Trophoblast cell (in vitro differentiated cells and primary cell): ENCODE data around the gene IQGAP1.

Source experiments
- DNase-seq, 2 donors: peaks; one replicate each; pipeline ENCODE4 v3.0.0-alpha.2; 2016
- H2AFZ ChIP-seq: 2 replicates; pipeline ENCODE4 v1.6.1; 2013; ENCODE audit warnings: low read length, moderate library complexity, mild to moderate bottlenecking; ENCODE audit not compliant: insufficient read depth, poor library complexity
- H2AK5ac ChIP-seq: 2 replicates; pipeline ENCODE4 v1.6.1; 2013; ENCODE audit warnings: mild to moderate bottlenecking, low read length
- H2BK120ac ChIP-seq: 2 replicates; pipeline ENCODE4 v1.6.1; 2013; ENCODE audit warnings: low read length, mild to moderate bottlenecking, moderate library complexity; ENCODE audit not compliant: insufficient read depth, poor library complexity
- H2BK12ac ChIP-seq: 2 replicates; pipeline ENCODE4 v1.6.1; 2013; ENCODE audit warnings: mild to moderate bottlenecking, low read length, moderate library complexity
- H2BK5ac ChIP-seq: 2 replicates; pipeline ENCODE4 v1.6.1; 2013; ENCODE audit warnings: low read length, low read depth, moderate library complexity, mild to moderate bottlenecking; ENCODE audit not compliant: poor library complexity
- H3K14ac ChIP-seq: 2 replicates; pipeline ENCODE4 v1.6.1; 2013; ENCODE audit warnings: mild to moderate bottlenecking, low read length
- H3K18ac ChIP-seq: 2 replicates; pipeline ENCODE4 v1.6.1; 2013; ENCODE audit warnings: mild to moderate bottlenecking, low read length
- H3K23ac ChIP-seq: 2 replicates; pipeline ENCODE4 v1.6.1; 2013; ENCODE audit warnings: low read length
- H3K27ac ChIP-seq: 2 replicates; pipeline ENCODE4 v1.5.1; 2013; ENCODE audit warnings: low read depth, mild to moderate bottlenecking, inconsistent platforms, low read length, moderate library complexity
- H3K27me3 ChIP-seq: 2 replicates; pipeline ENCODE4 v1.6.1; 2013; ENCODE audit warnings: inconsistent platforms, mild to moderate bottlenecking, low read length, moderate library complexity; ENCODE audit not compliant: insufficient read depth
- H3K36me3 ChIP-seq, 2 experiments: 1 replicate in 1 of 2; 2 replicates in 1 of 2; pipeline ENCODE4 v1.6.1; 2013; ENCODE audit warnings: low read length in 2 of 2, mild to moderate bottlenecking in 2 of 2, moderate library complexity in 1 of 2; ENCODE audit not compliant: insufficient read depth in 2 of 2, control insufficient read depth in 1 of 2
- H3K4ac ChIP-seq: 2 replicates; pipeline ENCODE4 v1.6.1; 2013; ENCODE audit warnings: low read depth, mild to moderate bottlenecking, low read length, moderate library complexity
- H3K4me1 ChIP-seq, 2 experiments: 1 replicate in 1 of 2; 2 replicates in 1 of 2; pipeline ENCODE4 v1.6.1; 2013; ENCODE audit warnings: low read length in 2 of 2, mild to moderate bottlenecking in 2 of 2, moderate library complexity in 1 of 2; ENCODE audit not compliant: insufficient read depth in 2 of 2, control insufficient read depth in 1 of 2
- H3K4me2 ChIP-seq: 2 replicates; pipeline ENCODE4 v1.6.1; 2013; ENCODE audit warnings: inconsistent platforms, mild to moderate bottlenecking, low read length, moderate library complexity
- H3K4me3 ChIP-seq: 2 replicates; pipeline ENCODE4 v1.5.1; 2013; ENCODE audit warnings: mild to moderate bottlenecking, low read depth, low read length, inconsistent platforms
- H3K79me1 ChIP-seq: one replicate; pipeline ENCODE4 v1.6.1; 2013; ENCODE audit warnings: low read length
- H3K79me2 ChIP-seq: 2 replicates; pipeline ENCODE4 v1.6.1; 2013; ENCODE audit warnings: low read length, mild to moderate bottlenecking; ENCODE audit not compliant: control insufficient read depth, insufficient read depth, poor library complexity
- H3K9ac ChIP-seq: 2 replicates; pipeline ENCODE4 v1.6.1; 2013; ENCODE audit warnings: mild to moderate bottlenecking, low read length
- H3K9me3 ChIP-seq: 2 replicates; pipeline ENCODE4 v1.6.1; 2013; ENCODE audit warnings: low read depth, mild to moderate bottlenecking, control low read depth, inconsistent platforms, low read length; ENCODE audit not compliant: insufficient read depth
- H4K12ac ChIP-seq: 2 replicates; pipeline ENCODE4 v1.6.1; 2013; ENCODE audit warnings: low read depth, mild to moderate bottlenecking, low read length, moderate library complexity
- H4K8ac ChIP-seq: 2 replicates; pipeline ENCODE4 v1.6.1; 2013; ENCODE audit warnings: low read depth, mild to moderate bottlenecking, low read length, moderate library complexity
- H4K91ac ChIP-seq: one replicate; pipeline ENCODE4 v1.6.1; 2013; ENCODE audit warnings: low read depth, mild to moderate bottlenecking, low read length, moderate library complexity
- WGBS: extraction: QIAGEN DNeasy Blood & Tissue Kit; methylation state at CpG from one replicate; pipeline ENCODE4 v1.1.7; 2013; ENCODE audit warnings: missing lambda C conversion rate; ENCODE audit not compliant: insufficient read length, insufficient coverage; ENCODE audit errors: extremely low coverage; 5-methylcytosine and 5-hydroxymethylcytosine counted together

The IQGAP1 gene

DNA sequence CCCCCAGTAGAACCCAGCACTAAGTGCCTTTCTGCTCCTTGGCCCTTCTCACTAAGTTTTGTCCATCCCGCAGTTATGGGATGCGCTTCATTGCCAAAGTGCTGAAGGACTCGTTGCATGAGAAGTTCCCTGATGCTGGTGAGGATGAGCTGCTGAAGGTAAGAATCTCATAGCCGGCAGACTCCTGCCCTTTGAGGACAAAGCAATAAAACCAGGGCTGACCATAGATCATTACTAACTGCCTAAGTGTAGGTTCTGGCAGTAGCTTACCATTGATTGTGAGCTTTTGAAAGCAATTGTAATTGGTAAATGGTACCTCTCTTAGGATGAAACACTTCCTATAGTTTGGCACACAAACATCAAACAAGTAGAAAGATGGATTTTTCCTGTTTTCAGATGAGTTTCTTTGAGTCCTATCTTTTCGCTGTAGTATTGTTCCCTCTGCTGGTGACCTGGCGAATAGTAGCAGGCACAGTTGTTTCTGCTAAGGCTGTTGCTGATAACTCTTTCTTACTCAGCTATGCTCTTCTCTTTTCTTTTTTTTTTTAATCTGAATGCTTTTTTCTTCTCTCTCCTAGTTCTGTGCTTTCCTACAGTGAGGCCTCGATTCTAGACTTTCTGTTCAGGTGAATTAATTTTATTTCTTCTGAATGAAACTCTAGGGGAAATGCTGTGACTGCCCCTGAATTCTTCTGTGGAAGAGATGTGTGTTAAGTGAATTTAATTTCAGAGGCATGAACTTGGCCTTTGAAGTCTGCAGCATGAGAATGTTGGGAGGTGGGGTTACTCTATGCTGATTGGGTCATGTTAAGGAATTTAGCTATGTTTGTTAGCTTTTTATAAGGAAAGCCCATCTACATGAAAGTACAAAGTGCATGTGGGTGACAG is 94.3 kb downstream of the IQGAP1 start:
- Histone ChIP-seq H4K8ac (no peak overlapping the region), H2AFZ (no peak overlapping the region), H4K91ac (no peak overlapping the region), H3K9ac (no peak overlapping the region), H3K36me3 (peaks cover 27 to 37% of the 10 kb centered on the region in 2 experiments), H3K27ac (no peak overlapping the region), H3K27me3 (no peaks in the 10 kb centered on the region), H3K79me1 (peaks cover 19% of the 10 kb centered on the region), H3K14ac (no peak overlapping the region), H3K4me2 (no peak overlapping the region), H2BK12ac (no peak overlapping the region), H3K4ac (no peak overlapping the region), H2BK120ac (no peak overlapping the region), H4K12ac (no peak overlapping the region), H2AK5ac (no peak overlapping the region), H3K9me3 (no peaks in the 10 kb centered on the region), H3K4me1 (peaks cover 18 to 19% of the 10 kb centered on the region in 2 experiments), H3K4me3 (no peak overlapping the region), H3K79me2 (peaks cover 3% of the 10 kb centered on the region), H2BK5ac (no peak overlapping the region), H3K23ac (no peak overlapping the region), H3K18ac (no peak overlapping the region)
- no CpG with 5 or more reads among the region's 7 CpGs for WGBS
- peak; percentile 42 to 69 for DNase-seq

DNA sequence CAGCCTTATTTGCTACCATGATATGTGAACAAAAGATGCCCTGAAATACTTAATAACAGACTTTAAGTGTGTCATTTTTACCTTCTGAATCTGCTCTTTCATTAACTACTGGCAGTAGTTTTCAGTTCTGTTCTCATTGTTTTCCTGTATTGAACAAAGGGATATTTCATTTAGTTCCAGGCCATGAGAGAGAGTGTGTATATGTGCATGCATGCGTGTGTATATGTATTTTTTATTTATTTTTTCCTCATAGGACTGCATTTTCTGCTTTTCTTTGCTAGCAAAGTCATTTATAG is 94.9 kb downstream of the IQGAP1 start:
- no peak for DNase-seq
- Histone ChIP-seq H3K18ac (no peak overlapping the region), H3K23ac (no peak overlapping the region), H2AK5ac (no peak overlapping the region), H3K4me1 (peaks cover 18 to 19% of the 10 kb centered on the region in 2 experiments), H2AFZ (no peak overlapping the region), H3K4me3 (no peak overlapping the region), H3K36me3 (peaks cover 30 to 39% of the 10 kb centered on the region in 2 experiments), H3K4me2 (no peak overlapping the region), H3K9ac (no peak overlapping the region), H3K27me3 (no peaks in the 10 kb centered on the region), H3K79me2 (peaks cover 3% of the 10 kb centered on the region), H3K79me1 (peaks cover 19% of the 10 kb centered on the region), H3K9me3 (no peaks in the 10 kb centered on the region), H2BK12ac (no peak overlapping the region), H4K8ac (no peak overlapping the region), H2BK120ac (no peak overlapping the region), H3K14ac (no peak overlapping the region), H2BK5ac (no peak overlapping the region), H4K12ac (no peak overlapping the region), H3K4ac (no peak overlapping the region), H3K27ac (no peak overlapping the region), H4K91ac (no peak overlapping the region)
- no CpG with 5 or more reads among the region's 1 CpG for WGBS

DNA sequence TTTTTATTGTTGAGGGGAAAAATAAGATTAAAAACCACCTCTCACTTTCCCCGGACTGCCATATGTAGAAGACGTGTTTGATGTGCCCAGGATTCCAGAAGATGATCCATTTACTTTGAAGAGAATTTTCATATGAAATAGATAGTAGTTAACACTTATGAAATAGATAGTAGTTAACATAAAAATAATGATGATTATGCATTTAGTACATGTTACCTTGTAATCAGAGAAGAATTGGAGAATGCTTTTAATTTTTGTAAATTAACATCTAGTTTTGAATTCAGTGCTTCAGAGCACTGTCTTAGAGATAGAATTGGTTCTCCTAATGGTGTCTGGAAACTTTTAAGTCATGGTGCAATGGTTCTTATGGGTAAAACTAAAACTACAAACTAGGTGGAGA is 95.6 kb downstream of the IQGAP1 start:
- Histone ChIP-seq H4K91ac (no peak overlapping the region), H4K8ac (no peak overlapping the region), H3K36me3 (peaks cover 29 to 40% of the 10 kb centered on the region in 2 experiments), H3K27ac (no peak overlapping the region), H3K9ac (no peak overlapping the region), H2AFZ (no peak overlapping the region), H3K9me3 (no peaks in the 10 kb centered on the region), H3K79me1 (peaks cover 19% of the 10 kb centered on the region), H3K4me2 (no peak overlapping the region), H2AK5ac (no peak overlapping the region), H3K4ac (no peak overlapping the region), H2BK120ac (no peak overlapping the region), H3K27me3 (no peaks in the 10 kb centered on the region), H3K4me1 (peaks cover 18% of the 10 kb centered on the region in 2 experiments), H3K23ac (no peak overlapping the region), H3K4me3 (no peak overlapping the region), H3K14ac (no peak overlapping the region), H3K18ac (no peak overlapping the region), H3K79me2 (peaks cover 3% of the 10 kb centered on the region), H4K12ac (no peak overlapping the region), H2BK12ac (no peak overlapping the region), H2BK5ac (no peak overlapping the region)
- DNase-seq = no peak
- no CpG with 5 or more reads among the region's 2 CpGs for WGBS

DNA sequence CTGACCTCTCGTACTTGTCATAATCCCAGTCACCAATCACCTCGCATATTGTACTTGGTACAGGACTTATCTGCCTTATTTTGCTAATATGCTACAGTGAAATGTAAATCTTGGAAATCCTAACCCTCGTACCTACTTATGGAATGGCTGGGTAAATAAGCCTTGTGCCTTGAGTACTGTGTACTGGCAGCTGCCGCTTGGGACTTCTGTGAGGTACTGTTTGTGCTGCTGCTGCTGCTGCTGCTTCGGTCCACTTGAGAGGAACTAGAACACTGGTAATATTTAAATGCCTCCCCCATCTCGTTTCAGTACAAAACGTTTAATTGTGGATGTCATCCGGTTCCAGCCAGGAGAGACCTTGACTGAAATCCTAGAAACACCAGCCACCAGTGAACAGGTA is 99.1 kb downstream of the IQGAP1 start:
- H3K4ac ChIP-seq = no peak overlapping the region
- H3K79me1 ChIP-seq = peaks cover 2% of the 10 kb centered on the region
- no peak for DNase-seq
- H2AK5ac ChIP-seq = no peak overlapping the region
- H4K8ac ChIP-seq = no peak overlapping the region
- H2BK12ac ChIP-seq = no peak overlapping the region
- no peak overlapping the region for H3K4me3 ChIP-seq
- no peak overlapping the region for H2BK120ac ChIP-seq
- no peaks in the 10 kb centered on the region for H3K27me3 ChIP-seq
- H3K14ac ChIP-seq = no peak overlapping the region
- H3K36me3 ChIP-seq = peaks cover 35 to 52% of the 10 kb centered on the region in 2 experiments
- no peak overlapping the region for H3K23ac ChIP-seq
- H3K9me3 ChIP-seq = no peaks in the 10 kb centered on the region
- no peaks in the 10 kb centered on the region for H3K4me1 ChIP-seq
- no peak overlapping the region for H3K27ac ChIP-seq
- WGBS = no CpG with 5 or more reads among the region's 8 CpGs
- no peak overlapping the region for H3K4me2 ChIP-seq
- H3K79me2 ChIP-seq = no peaks in the 10 kb centered on the region
- no peak overlapping the region for H4K91ac ChIP-seq
- no peak overlapping the region for H4K12ac ChIP-seq
- H2AFZ ChIP-seq = no peak overlapping the region
- no peak overlapping the region for H2BK5ac ChIP-seq
- peak overlapping the region; percentile 20 for H3K18ac ChIP-seq
- no peak overlapping the region for H3K9ac ChIP-seq
